HPDE6-E6E7 (cell line): Measurements from ENCODE around the gene CDH4.

Experiments
- DNase-seq: peaks from one replicate; pipeline ENCODE4 v3.0.0; 2011; ENCODE audit warnings: missing footprints; ENCODE audit errors: extremely low spot score

The CDH4 gene

GRCh38 chr20:61889659-61890058, 637.6 kb downstream of the CDH4 start:
- DNase-seq = no peak

GRCh38 chr20:61890210-61890609, 638.1 kb downstream of the CDH4 start:
- no peak for DNase-seq

- no peak for DNase-seq
Measured at GRCh38 chr20:61891476-61891875, 639.4 kb downstream of the CDH4 start.

- no peak for DNase-seq
Measured at GRCh38 chr20:61891916-61892649, 640.0 kb downstream of the CDH4 start.

GRCh38 chr20:61895016-61895415, 643.0 kb downstream of the CDH4 start:
- DNase-seq = no peak

- no peak for DNase-seq
Measured at GRCh38 chr20:61895686-61896057, 643.6 kb downstream of the CDH4 start.

- peak; percentile 93 for DNase-seq
Measured at GRCh38 chr20:61896058-61896961, 644.2 kb downstream of the CDH4 start.

- DNase-seq = no peak
Measured at GRCh38 chr20:61897401-61898295, 645.6 kb downstream of the CDH4 start.

GRCh38 chr20:61898405-61898804, 646.3 kb downstream of the CDH4 start:
- no peak for DNase-seq

GRCh38 chr20:61900011-61900944, 648.2 kb downstream of the CDH4 start:
- no peak for DNase-seq

- DNase-seq = no peak
Measured at GRCh38 chr20:61900945-61901293, 648.9 kb downstream of the CDH4 start.

GRCh38 chr20:61901392-61902220, 649.5 kb downstream of the CDH4 start:
- no peak for DNase-seq

GRCh38 chr20:61902221-61902869, 650.3 kb downstream of the CDH4 start:
- DNase-seq = no peak

- no peak for DNase-seq
Measured at GRCh38 chr20:61903575-61904340, 651.7 kb downstream of the CDH4 start.

- no peak for DNase-seq
Measured at GRCh38 chr20:61904456-61904855, 652.4 kb downstream of the CDH4 start.

- DNase-seq = no peak
Measured at GRCh38 chr20:61905781-61906523, 653.9 kb downstream of the CDH4 start.

GRCh38 chr20:61907081-61907891, 655.2 kb downstream of the CDH4 start:
- DNase-seq = no peak
